Mesendoderm (in vitro differentiated cells): ENCODE data around the gene NT5DC1.

ENCODE experiments used
- DNase-seq: peaks from one replicate; pipeline ENCODE4 v3.0.0; 2013
- H2AK5ac ChIP-seq: 2 replicates; pipeline ENCODE4 v1.6.1; 2013; ENCODE audit warnings: low read length, inconsistent platforms
- H2BK120ac ChIP-seq: 2 replicates; pipeline ENCODE4 v1.6.1; 2013; ENCODE audit warnings: low read depth, mild to moderate bottlenecking, low read length, moderate library complexity, mixed read lengths
- H2BK15ac ChIP-seq: replicated peaks from 2 replicates; pipeline ENCODE4 v1.6.1; 2013; ENCODE audit warnings: low read depth, mild to moderate bottlenecking, moderate library complexity
- H2BK5ac ChIP-seq: 2 replicates; pipeline ENCODE4 v1.6.1; 2013; ENCODE audit warnings: low read length, inconsistent platforms
- H3K18ac ChIP-seq: 2 replicates; pipeline ENCODE4 v1.6.1; 2013; ENCODE audit warnings: mild to moderate bottlenecking, low read length, mixed read lengths
- H3K23ac ChIP-seq: one replicate; pipeline ENCODE4 v1.6.1; 2013; ENCODE audit warnings: low read length
- H3K27ac ChIP-seq: 2 replicates; pipeline ENCODE4 v1.5.1; 2013; ENCODE audit warnings: low read depth, mild to moderate bottlenecking, inconsistent platforms, low read length, moderate library complexity
- H3K27me3 ChIP-seq: 2 replicates; pipeline ENCODE4 v1.6.1; 2013; ENCODE audit warnings: low read length, control low read depth, mild to moderate bottlenecking, inconsistent platforms; ENCODE audit not compliant: insufficient read depth, poor library complexity
- H3K36me3 ChIP-seq: 2 replicates; pipeline ENCODE4 v1.6.1; 2013; ENCODE audit warnings: low read length, inconsistent platforms; ENCODE audit not compliant: control insufficient read depth, insufficient read depth
- H3K4ac ChIP-seq: one replicate; pipeline ENCODE4 v1.6.1; 2013; ENCODE audit warnings: low read depth, mild to moderate bottlenecking, low read length, moderate library complexity
- H3K4me1 ChIP-seq: 2 replicates; pipeline ENCODE4 v1.6.1; 2013; ENCODE audit warnings: low read depth, low read length, inconsistent platforms; ENCODE audit not compliant: control insufficient read depth
- H3K4me2 ChIP-seq: 2 replicates; pipeline ENCODE4 v1.6.1; 2013; ENCODE audit warnings: low read length
- H3K4me3 ChIP-seq: 2 replicates; pipeline ENCODE4 v1.5.1; 2013; ENCODE audit warnings: mild to moderate bottlenecking, low read length
- H3K56ac ChIP-seq: one replicate; pipeline ENCODE4 v1.6.1; 2013; ENCODE audit warnings: low read length
- H3K79me1 ChIP-seq: 2 replicates; pipeline ENCODE4 v1.6.1; 2013; ENCODE audit warnings: low read length, inconsistent platforms
- H3K79me2 ChIP-seq: 2 replicates; pipeline ENCODE4 v1.6.1; 2013; ENCODE audit warnings: mild to moderate bottlenecking, low read length; ENCODE audit not compliant: control insufficient read depth, insufficient read depth
- H3K9ac ChIP-seq: 2 replicates; pipeline ENCODE4 v1.6.1; 2013; ENCODE audit warnings: low read length, inconsistent platforms
- H4K5ac ChIP-seq: one replicate; pipeline ENCODE4 v1.6.1; 2013; ENCODE audit warnings: low read length
- H4K8ac ChIP-seq: one replicate; pipeline ENCODE4 v1.6.1; 2013; ENCODE audit warnings: low read depth, mild to moderate bottlenecking, control low read depth, low read length, moderate library complexity
- WGBS: extraction: QIAGEN DNeasy Blood & Tissue Kit; methylation state at CpG from one replicate; pipeline ENCODE4 v1.1.7; 2013; ENCODE audit warnings: low lambda C conversion rate, missing lambda C conversion rate; ENCODE audit not compliant: insufficient coverage; ENCODE audit errors: extremely low coverage; 5-methylcytosine and 5-hydroxymethylcytosine counted together

NT5DC1 gene

GRCh38 chr6:116253188-116253504 is 152.5 kb downstream of the NT5DC1 start:
- peak overlapping the region; percentile 79 for H3K4me3 ChIP-seq
- H2BK120ac ChIP-seq = no peak overlapping the region
- H3K56ac ChIP-seq = peak overlapping the region; percentile 91
- H2BK15ac ChIP-seq = no peak overlapping the region
- WGBS = no CpG with 5 or more reads among the region's 11 CpGs
- no peaks in the 10 kb centered on the region for H3K36me3 ChIP-seq
- H3K23ac ChIP-seq = no peak overlapping the region
- no peak overlapping the region for H3K27ac ChIP-seq
- peak overlapping the region; percentile 82 for H3K9ac ChIP-seq
- no peak overlapping the region for H2BK5ac ChIP-seq
- H3K79me1 ChIP-seq = peaks cover 15% of the 10 kb centered on the region
- H3K18ac ChIP-seq = no peak overlapping the region
- no peak for DNase-seq
- peak overlapping the region; percentile 66 for H3K4me2 ChIP-seq
- no peak overlapping the region for H3K4ac ChIP-seq
- H4K8ac ChIP-seq = no peak overlapping the region
- peaks cover 16% of the 10 kb centered on the region for H3K79me2 ChIP-seq
- peaks cover 13% of the 10 kb centered on the region for H3K4me1 ChIP-seq
- no peaks in the 10 kb centered on the region for H3K27me3 ChIP-seq
- no peak overlapping the region for H2AK5ac ChIP-seq
- peak overlapping the region; percentile 11 for H4K5ac ChIP-seq

DNA sequence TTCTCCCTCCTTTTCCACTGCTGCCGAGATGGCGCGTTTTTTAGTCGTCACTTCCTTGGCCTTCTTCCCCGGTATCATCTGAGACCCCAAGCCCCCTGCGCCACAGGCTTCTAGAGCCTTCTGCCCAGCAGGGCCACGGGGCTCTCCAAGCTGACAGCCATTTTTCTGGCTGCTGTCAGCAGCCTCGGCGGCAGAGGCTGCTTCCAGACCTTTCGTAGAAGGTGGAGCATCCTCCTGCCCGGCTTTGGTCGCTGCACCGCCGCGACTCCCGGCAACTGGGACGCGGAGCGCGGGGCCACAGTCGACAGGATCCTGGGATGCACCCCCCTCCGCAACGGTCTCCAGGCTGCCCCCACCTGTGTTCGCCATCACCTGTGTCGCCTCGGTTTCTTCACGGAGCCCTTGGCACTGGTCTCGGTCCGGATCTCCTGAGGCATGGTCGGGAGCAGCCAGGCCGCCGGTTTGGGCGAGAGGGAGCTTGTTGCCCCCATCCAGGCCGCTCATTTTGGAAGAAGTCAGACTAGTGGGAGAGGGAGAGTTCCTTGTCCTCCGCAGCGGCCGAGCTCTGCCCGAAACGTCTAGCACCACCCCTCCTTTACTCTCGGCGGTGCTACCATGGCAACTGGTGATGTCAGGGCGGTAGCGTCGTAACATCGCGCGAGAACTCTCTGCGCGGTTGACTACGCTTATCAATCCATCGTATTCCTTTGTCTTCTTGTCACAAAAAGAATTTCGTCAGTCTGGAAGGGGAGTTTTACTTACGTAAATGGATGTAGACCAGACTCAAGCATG is 153.0 kb downstream of the NT5DC1 start, which contains the start of gene TSPYL4:
Gene TSPYL4 (minus strand): TSS at position 571 of the 792 bp plus-strand sequence. CDS start 67 bp downstream, at position 504.
- Histone ChIP-seq H3K4me3 (peak within 1 kb of the TSS; percentile 79), H3K4me2 (peak within 1 kb of the TSS; percentile 66), H3K23ac (no peak within 1 kb of the TSS), H4K8ac (no peak within 1 kb of the TSS), H3K4me1 (peaks cover 13% of the 10 kb centered on the region), H3K27ac (peak within 1 kb of the TSS; percentile 39), H2BK120ac (no peak within 1 kb of the TSS), H4K5ac (peak within 1 kb of the TSS; percentile 77), H3K79me1 (peaks cover 15% of the 10 kb centered on the region), H2AK5ac (no peak within 1 kb of the TSS), H3K36me3 (no peaks in the 10 kb centered on the region), H3K27me3 (no peaks in the 10 kb centered on the region), H3K9ac (peak within 1 kb of the TSS; percentile 82), H3K4ac (no peak within 1 kb of the TSS), H3K56ac (peak within 1 kb of the TSS; percentile 91), H3K18ac (peak within 1 kb of the TSS; percentile 29), H3K79me2 (peaks cover 16% of the 10 kb centered on the region), H2BK5ac (no peak within 1 kb of the TSS), H2BK15ac (no peak within 1 kb of the TSS)
- DNase-seq = peak; percentile 99
- WGBS = no CpG with 5 or more reads among the region's 53 CpGs

GRCh38 chr6:116254297-116255056 is 153.8 kb downstream of the NT5DC1 start:
- Histone ChIP-seq H4K8ac (no peak overlapping the region), H3K4ac (no peak overlapping the region), H3K4me2 (peak overlapping the region; percentile 52), H4K5ac (peak overlapping the region; percentile 77), H2BK120ac (no peak overlapping the region), H3K23ac (no peak overlapping the region), H3K56ac (peak overlapping the region; percentile 82), H3K27me3 (no peaks in the 10 kb centered on the region), H3K9ac (peak overlapping the region; percentile 75), H3K79me2 (peaks cover 16% of the 10 kb centered on the region), H3K27ac (no peak overlapping the region), H3K4me3 (peak overlapping the region; percentile 57), H2BK5ac (no peak overlapping the region), H2AK5ac (no peak overlapping the region), H3K79me1 (peaks cover 15% of the 10 kb centered on the region), H3K4me1 (peaks cover 13% of the 10 kb centered on the region), H3K18ac (no peak overlapping the region), H3K36me3 (no peaks in the 10 kb centered on the region), H2BK15ac (no peak overlapping the region)
- no peak for DNase-seq
- 100% methylated on average over 1 of the region's 4 CpGs for WGBS

DNA sequence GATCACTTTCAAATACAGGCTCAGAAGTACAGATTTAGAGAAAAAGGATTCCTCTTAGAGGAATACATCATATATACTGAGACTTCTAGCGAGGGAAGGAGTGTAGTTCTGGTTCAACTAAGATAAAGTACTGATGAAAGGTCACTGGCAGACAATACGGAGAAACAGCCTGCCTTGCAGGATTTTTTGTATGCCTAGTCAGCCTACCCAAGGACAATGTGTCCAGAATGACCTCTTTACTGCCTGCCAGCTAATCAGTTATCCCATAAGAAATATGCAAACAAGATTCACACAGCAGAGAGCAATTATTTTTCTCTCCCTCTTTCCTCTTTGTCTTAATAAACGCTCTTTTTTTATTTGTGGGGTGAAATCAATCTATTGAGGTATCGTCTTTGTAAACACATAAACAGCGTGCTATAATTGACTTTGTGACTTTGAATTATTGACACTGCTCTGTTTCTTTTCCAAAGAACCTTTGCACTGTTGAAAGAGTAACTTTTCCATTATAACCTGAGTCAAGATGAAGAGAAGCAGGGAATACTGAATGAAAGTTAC is 154.7 kb downstream of the NT5DC1 start:
- Histone ChIP-seq H4K8ac (no peak overlapping the region), H3K79me2 (peaks cover 16% of the 10 kb centered on the region), H3K4me3 (no peak overlapping the region), H3K79me1 (peaks cover 15% of the 10 kb centered on the region), H2AK5ac (no peak overlapping the region), H3K4me1 (peaks cover 13% of the 10 kb centered on the region), H3K56ac (no peak overlapping the region), H2BK120ac (no peak overlapping the region), H3K27me3 (no peaks in the 10 kb centered on the region), H3K18ac (no peak overlapping the region), H3K27ac (no peak overlapping the region), H3K36me3 (no peaks in the 10 kb centered on the region), H4K5ac (no peak overlapping the region), H3K4me2 (no peak overlapping the region), H3K23ac (no peak overlapping the region), H2BK15ac (no peak overlapping the region), H3K9ac (peak overlapping the region; percentile 39), H2BK5ac (no peak overlapping the region), H3K4ac (no peak overlapping the region)
- peak; percentile 8 for DNase-seq
- no CpG with 5 or more reads among the region's 5 CpGs for WGBS

DNA sequence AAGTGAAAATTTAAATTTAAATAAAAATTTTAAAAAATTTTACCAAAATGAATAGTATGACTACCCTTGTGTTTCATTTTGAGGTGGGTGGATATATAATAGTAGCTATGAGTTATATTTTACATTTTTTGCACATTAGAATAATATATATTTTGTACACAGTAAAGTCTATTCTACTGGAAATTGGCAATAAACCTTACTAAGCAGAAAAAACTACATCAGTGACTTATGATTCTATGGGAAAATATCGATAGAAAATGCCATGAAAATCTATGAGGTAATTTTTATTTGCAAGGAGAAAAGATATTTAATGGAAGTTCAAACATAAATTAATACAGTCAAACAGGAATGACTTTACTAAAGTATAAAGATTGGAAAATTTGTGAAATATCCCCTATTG is 156.0 kb downstream of the NT5DC1 start:
- Histone ChIP-seq H3K4me3 (no peak overlapping the region), H3K18ac (no peak overlapping the region), H3K9ac (no peak overlapping the region), H2BK5ac (no peak overlapping the region), H3K79me1 (peaks cover 9% of the 10 kb centered on the region), H4K8ac (no peak overlapping the region), H3K36me3 (no peaks in the 10 kb centered on the region), H2BK15ac (no peak overlapping the region), H3K4me2 (no peak overlapping the region), H3K27ac (no peak overlapping the region), H2BK120ac (no peak overlapping the region), H3K4ac (no peak overlapping the region), H3K56ac (no peak overlapping the region), H2AK5ac (no peak overlapping the region), H3K27me3 (no peaks in the 10 kb centered on the region), H3K23ac (no peak overlapping the region), H3K79me2 (peaks cover 9% of the 10 kb centered on the region), H3K4me1 (peaks cover 8% of the 10 kb centered on the region), H4K5ac (no peak overlapping the region)
- no CpG with 5 or more reads among the region's 1 CpG for WGBS
- DNase-seq = no peak
